ENCODE results near the gene AGBL1. TPM values are rescaled to one million over a fixed set of nuclear protein-coding genes. Genes with fewer than 3 reads are reported as not detected.

Gene AGBL1
- total RNA-seq, 2 donors from 2014 or later, result not detected

DNA sequence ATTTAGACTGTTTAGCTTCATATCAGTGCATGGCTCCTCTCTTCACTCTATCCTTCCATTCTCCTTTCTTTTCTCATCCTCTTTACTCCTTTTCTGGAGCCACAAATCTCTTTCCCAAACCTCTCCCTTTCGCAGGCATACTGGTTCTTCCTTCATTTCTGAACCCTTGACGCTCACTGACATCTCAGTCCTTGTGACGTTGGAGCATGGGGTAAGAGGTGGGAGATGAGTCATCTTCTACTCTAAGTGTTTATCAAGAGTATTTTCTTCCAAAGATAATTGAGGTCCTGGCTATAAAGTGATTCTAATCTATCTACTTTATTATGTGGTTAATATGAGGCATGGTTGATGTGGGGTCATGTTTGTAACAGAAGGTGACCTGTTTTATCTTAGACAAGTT, 414.2 kb downstream of the AGBL1 start:
- Histone ChIP-seq H3K27ac (no peak overlapping the region), H3K36me3 (no peaks in the 10 kb centered on the region), H3K4me1 (ENCODE audit: control insufficient read depth in 1 of 2, low read depth in 2 of 2) (no peaks in the 10 kb centered on the region), H3K4me3 (no peak overlapping the region), H3K9me3 (no peaks in the 10 kb centered on the region), H3K27me3 (replicated peaks; ENCODE audit: insufficient read depth) (no peaks in the 10 kb centered on the region)
- ATAC-seq (ENCODE audit: insufficient number of reproducible peaks, low FRiP score, low read depth) (no peak), DNase-seq (ENCODE audit: low spot score) (no peak)
- TF ChIP-seq CTCF (IDR thresholded peaks at IDR 0.05), result no peak

DNA sequence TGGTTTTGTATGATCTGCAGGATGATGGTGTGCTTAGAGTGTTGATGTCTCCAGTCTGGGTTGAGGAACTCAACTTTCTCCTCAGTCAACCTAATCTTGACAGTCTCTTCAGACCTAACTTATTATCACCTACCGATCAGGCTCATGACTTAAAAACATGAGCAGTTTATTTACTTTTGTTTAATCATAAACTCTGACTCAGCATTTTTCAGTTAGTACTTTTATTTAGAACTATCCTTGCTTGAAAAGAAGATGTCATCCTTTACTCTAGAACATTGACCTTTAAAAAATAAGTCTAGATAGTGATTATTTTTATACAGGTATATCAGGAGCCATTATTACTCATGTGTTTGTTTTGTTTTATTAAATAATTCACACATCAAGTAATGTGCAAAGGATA, 414.8 kb downstream of the AGBL1 start:
- H3K9me3 ChIP-seq, result no peaks in the 10 kb centered on the region
- ATAC-seq (ENCODE audit: insufficient number of reproducible peaks, low FRiP score, low read depth) (no peak), DNase-seq (ENCODE audit: low spot score) (no peak)
- no peaks in the 10 kb centered on the region for H3K36me3 ChIP-seq
- TF ChIP-seq CTCF (IDR thresholded peaks at IDR 0.05), result no peak
- H3K4me3 ChIP-seq, result no peak overlapping the region
- no peaks in the 10 kb centered on the region for H3K27me3 ChIP-seq (replicated peaks; ENCODE audit: insufficient read depth)
- no peaks in the 10 kb centered on the region for H3K4me1 ChIP-seq (ENCODE audit: control insufficient read depth in 1 of 2, low read depth in 2 of 2)
- H3K27ac ChIP-seq, result no peak overlapping the region

DNA sequence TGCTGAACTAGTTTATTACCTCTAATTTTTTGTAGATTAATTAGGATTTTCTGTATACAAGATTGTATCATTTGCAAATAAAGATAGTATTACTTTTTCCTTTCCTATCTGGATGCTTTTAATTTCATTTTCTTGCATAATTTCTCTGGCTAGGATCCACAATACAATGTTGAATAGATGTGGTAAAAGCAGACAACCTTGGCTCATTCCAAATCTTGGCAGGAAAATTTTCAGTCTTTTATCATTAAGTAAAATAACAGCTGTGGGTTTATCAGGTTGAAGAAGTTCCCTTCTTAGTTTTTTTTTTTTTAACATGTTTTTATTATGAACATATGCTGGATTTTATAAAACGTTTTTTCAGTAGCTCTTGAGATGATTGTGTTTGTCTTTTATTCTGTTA, 422.6 kb downstream of the AGBL1 start:
- Histone ChIP-seq H3K9me3 (no peaks in the 10 kb centered on the region), H3K4me1 (ENCODE audit: control insufficient read depth in 1 of 2, low read depth in 2 of 2) (no peaks in the 10 kb centered on the region), H3K4me3 (no peak overlapping the region)

GRCh38 chr15:86505951-86506350, 426.3 kb downstream of the AGBL1 start:
- no peaks in the 10 kb centered on the region for H3K27me3 ChIP-seq (replicated peaks; ENCODE audit: insufficient read depth)

More for the DNA sequence above, 422.6 kb downstream of the AGBL1 start:
- ATAC-seq (ENCODE audit: insufficient number of reproducible peaks, low FRiP score, low read depth) (no peak), DNase-seq (ENCODE audit: low spot score) (no peak)
- Histone ChIP-seq H3K36me3 (no peaks in the 10 kb centered on the region), H3K27ac (no peak overlapping the region), H3K27me3 (replicated peaks; ENCODE audit: insufficient read depth) (no peaks in the 10 kb centered on the region)
- no peak for TF ChIP-seq CTCF (IDR thresholded peaks at IDR 0.05)

DNA sequence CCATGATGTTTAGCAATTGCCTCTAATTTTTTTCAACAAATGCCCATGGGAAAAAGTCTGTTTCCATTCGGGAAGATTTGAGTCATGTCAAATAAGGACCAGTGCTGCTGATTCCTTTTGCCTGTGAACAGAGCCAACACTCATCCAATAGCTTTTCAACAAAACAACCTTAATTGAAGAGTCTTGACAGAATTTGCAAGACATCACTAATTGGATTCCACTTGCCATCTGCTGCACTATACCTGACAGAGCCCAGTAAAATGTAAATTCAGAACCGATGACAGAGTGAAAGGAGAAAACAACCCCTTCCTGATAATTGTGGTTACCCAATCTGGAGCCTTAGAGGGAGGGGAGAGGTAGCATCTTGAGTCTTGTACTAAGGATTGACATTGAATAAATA, 426.7 kb downstream of the AGBL1 start:
- Histone ChIP-seq H3K4me1 (ENCODE audit: control insufficient read depth in 1 of 2, low read depth in 2 of 2) (no peaks in the 10 kb centered on the region), H3K9me3 (no peaks in the 10 kb centered on the region), H3K4me3 (no peak overlapping the region), H3K27ac (no peak overlapping the region), H3K27me3 (replicated peaks; ENCODE audit: insufficient read depth) (no peaks in the 10 kb centered on the region), H3K36me3 (no peaks in the 10 kb centered on the region)
- no peak for TF ChIP-seq CTCF (IDR thresholded peaks at IDR 0.05)
- DNase-seq (ENCODE audit: low spot score) (no peak), ATAC-seq (ENCODE audit: insufficient number of reproducible peaks, low FRiP score, low read depth) (no peak)

More at GRCh38 chr15:86505951-86506350, 426.3 kb downstream of the AGBL1 start:
- Histone ChIP-seq H3K36me3 (no peaks in the 10 kb centered on the region), H3K9me3 (no peaks in the 10 kb centered on the region), H3K4me1 (ENCODE audit: control insufficient read depth in 1 of 2, low read depth in 2 of 2) (no peaks in the 10 kb centered on the region), H3K4me3 (no peak overlapping the region), H3K27ac (no peak overlapping the region)
- ATAC-seq (ENCODE audit: insufficient number of reproducible peaks, low FRiP score, low read depth) (no peak), DNase-seq (ENCODE audit: low spot score) (no peak)
- TF ChIP-seq CTCF (IDR thresholded peaks at IDR 0.05), result no peak

All from thoracic aorta (tissue), 2 donors.